Endodermal cell (in vitro differentiated cells): ENCODE data around the gene TTC22. TPM values are rescaled to one million over a fixed set of nuclear protein-coding genes. Genes with fewer than 3 reads are reported as not detected.
A peak's percentile ranks its signal among the peaks of the same experiment; 100 is the strongest.

Experiments
- DNase-seq: peaks from one replicate; pipeline ENCODE4 v3.0.0-alpha.2; 2017
- H3K27ac ChIP-seq: 2 replicates; pipeline ENCODE4 v1.5.1; 2013; ENCODE audit warnings: mild to moderate bottlenecking, low read depth, low read length, moderate library complexity
- H3K27me3 ChIP-seq: 2 replicates; pipeline ENCODE4 v1.6.1; 2013; ENCODE audit warnings: mild to moderate bottlenecking, low read length, moderate library complexity; ENCODE audit not compliant: insufficient read depth, control insufficient read depth, poor library complexity, severe bottlenecking
- H3K36me3 ChIP-seq: 2 replicates; pipeline ENCODE4 v1.7.0; 2013; ENCODE audit warnings: mild to moderate bottlenecking, low read length, moderate library complexity; ENCODE audit not compliant: control insufficient read depth, insufficient read depth
- H3K4me1 ChIP-seq: one replicate; pipeline ENCODE4 v1.7.0; 2013; ENCODE audit warnings: low read length; ENCODE audit not compliant: control insufficient read depth, insufficient read depth
- H3K4me3 ChIP-seq: 2 replicates; pipeline ENCODE4 v1.5.1; 2013; ENCODE audit warnings: mild to moderate bottlenecking, low read length, moderate library complexity
- H3K9ac ChIP-seq: 2 replicates; pipeline ENCODE4 v1.6.1; 2013; ENCODE audit warnings: mild to moderate bottlenecking, low read length, moderate library complexity; ENCODE audit not compliant: poor library complexity, severe bottlenecking; ENCODE audit errors: extremely low read depth
- H3K9me3 ChIP-seq: 2 replicates; pipeline ENCODE4 v1.6.1; 2013; ENCODE audit warnings: mild to moderate bottlenecking, low read length, moderate library complexity; ENCODE audit not compliant: control insufficient read depth
- H3K27ac Mint-ChIP-seq: 2 replicates; pipeline ENCODE4 v1.8.0; 2020; ENCODE audit warnings: mixed read lengths
- H3K27me3 Mint-ChIP-seq: 2 replicates; pipeline ENCODE4 v1.8.0; 2021; ENCODE audit warnings: mild to moderate bottlenecking, mixed read lengths; ENCODE audit not compliant: insufficient read depth
- H3K36me3 Mint-ChIP-seq: 2 replicates; pipeline ENCODE4 v1.8.0; 2020; ENCODE audit warnings: low read depth, mixed read lengths
- H3K4me1 Mint-ChIP-seq: 2 replicates; pipeline ENCODE4 v1.8.0; 2020; ENCODE audit warnings: mixed read lengths
- H3K4me3 Mint-ChIP-seq: 2 replicates; pipeline ENCODE4 v1.8.0; 2020; ENCODE audit warnings: mild to moderate bottlenecking, moderate library complexity, mixed read lengths
- H3K9me3 Mint-ChIP-seq: 2 replicates; pipeline ENCODE4 v1.8.0; 2020; ENCODE audit warnings: mild to moderate bottlenecking, mixed read lengths
- CTCF ChIP-seq: fragments of 200-600 bp; sonication (generic); conservative IDR thresholded peaks from 2 replicates; pipeline ENCODE4 v1.5.0; 2021; ENCODE audit warnings: antibody characterized with exemption, mild to moderate bottlenecking
- WGBS, 2 experiments: methylation state at CpG; one replicate each; pipeline versions ENCODE4 v1.1.5 to v1.1.7; 2013; ENCODE audit warnings: missing lambda C conversion rate in 2 of 2, mixed read lengths in 1 of 2; ENCODE audit not compliant: insufficient coverage in 1 of 2, insufficient read length in 1 of 2; 5-methylcytosine and 5-hydroxymethylcytosine counted together
- total RNA-seq, 2 donors: library from RNA; stranded (reverse); fragmentation: NEBNext Ultra II Directional in 1 of 2; extraction: Animal tissue kit (Norgen Biotek cat#: 25700) in 1 of 2; gene quantifications; 2 replicates in 1 of 2; 3 replicates in 1 of 2; pipeline ENCODE4 v1.2.1, GENCODE V29; 2021

TTC22 gene
- total RNA-seq, 2 donors from 2014 or later, result 0.44 to 0.53 TPM

- DNase-seq, result no peak
- no peaks in the 10 kb centered on the region for H3K36me3 Mint-ChIP-seq
- 82 to 100% methylated on average over 2 to 7 of the region's 7 CpGs for WGBS, 2 experiments
- no peak overlapping the region for H3K27ac Mint-ChIP-seq
- no peaks in the 10 kb centered on the region for H3K9me3 Mint-ChIP-seq
- TF ChIP-seq CTCF, result no peak
- Histone ChIP-seq H3K27me3 (no peaks in the 10 kb centered on the region), H3K27ac (no peak overlapping the region), H3K9ac (no peak overlapping the region), H3K4me1 (no peaks in the 10 kb centered on the region), H3K4me3 (no peak overlapping the region), H3K9me3 (no peaks in the 10 kb centered on the region), H3K36me3 (no peaks in the 10 kb centered on the region)
- H3K4me1 Mint-ChIP-seq, result peaks cover 20% of the 10 kb centered on the region
- no peak overlapping the region for H3K4me3 Mint-ChIP-seq
- H3K27me3 Mint-ChIP-seq, result peaks cover 1% of the 10 kb centered on the region
Observed at GRCh38 chr1:54792686-54793282, 8.3 kb downstream of the TTC22 start.

- H3K36me3 Mint-ChIP-seq, result no peaks in the 10 kb centered on the region
- Histone ChIP-seq H3K4me1 (no peaks in the 10 kb centered on the region), H3K9me3 (no peaks in the 10 kb centered on the region), H3K9ac (no peak overlapping the region), H3K27ac (no peak overlapping the region), H3K36me3 (no peaks in the 10 kb centered on the region), H3K27me3 (no peaks in the 10 kb centered on the region), H3K4me3 (no peak overlapping the region)
- H3K27me3 Mint-ChIP-seq, result peaks cover 3% of the 10 kb centered on the region
- peak; percentile 98 for TF ChIP-seq CTCF
- peaks cover 20% of the 10 kb centered on the region for H3K4me1 Mint-ChIP-seq
- H3K4me3 Mint-ChIP-seq, result no peak overlapping the region
- peak; percentile 92 for DNase-seq
- WGBS, 2 experiments, result 85 to 93% methylated on average over 11 to 13 of the region's 13 CpGs
- H3K27ac Mint-ChIP-seq, result no peak overlapping the region
- H3K9me3 Mint-ChIP-seq, result no peaks in the 10 kb centered on the region
Observed at GRCh38 chr1:54791880-54792522, 9.1 kb downstream of the TTC22 start.

GRCh38 chr1:54788459-54788858 is 12.7 kb downstream of the TTC22 start:
- Mint-ChIP-seq H3K4me1 (peaks cover 13% of the 10 kb centered on the region), H3K4me3 (no peak overlapping the region), H3K27ac (no peak overlapping the region), H3K9me3 (no peaks in the 10 kb centered on the region), H3K36me3 (no peaks in the 10 kb centered on the region), H3K27me3 (peaks cover 17% of the 10 kb centered on the region)
- no peaks in the 10 kb centered on the region for H3K9me3 ChIP-seq
- peaks cover 2% of the 10 kb centered on the region for H3K27me3 ChIP-seq
- no peak overlapping the region for H3K4me3 ChIP-seq
- H3K4me1 ChIP-seq, result no peaks in the 10 kb centered on the region
- TF ChIP-seq CTCF, result no peak
- 71% methylated on average over 5 of the region's 5 CpGs; no CpG with 5 or more reads in 1 of the 2 experiments for WGBS, 2 experiments
- no peaks in the 10 kb centered on the region for H3K36me3 ChIP-seq
- no peak overlapping the region for H3K9ac ChIP-seq
- H3K27ac ChIP-seq, result no peak overlapping the region
- DNase-seq, result no peak
